Breast epithelium (tissue), 4 donors: ENCODE data around the gene RPUSD3. TPM values are rescaled to one million over a fixed set of nuclear protein-coding genes. Genes with fewer than 3 reads are reported as not detected.
"Not testable (repeated sequence)": the region's sequence is repeated elsewhere in the genome, so short reads cannot be mapped to it uniquely, and the experiment has no call there.

Source experiments
- DNase-seq, 2 donors: peaks; one replicate each; pipeline ENCODE4 v3.0.0-alpha.2; 2019; ENCODE audit warnings: low spot score in 2 of 2
- H3K27ac ChIP-seq, 2 donors: fragments of 200-600 bp; sonication (generic) in 1 of 2; one replicate each; pipeline ENCODE4 v1.5.1; 2016 to 2019; ENCODE audit warnings: mild to moderate bottlenecking in 1 of 2
- H3K27me3 ChIP-seq, 2 donors: fragments of 200-600 bp; sonication (generic) in 1 of 2; one replicate each; pipeline versions ENCODE4 v1.5.1 to v1.6.0; 2017 to 2019; ENCODE audit warnings: control low read depth in 1 of 2, mild to moderate bottlenecking in 1 of 2
- H3K36me3 ChIP-seq: fragments of 200-600 bp; one replicate; pipeline ENCODE4 v1.5.1; 2019
- H3K4me1 ChIP-seq, 2 donors: fragments of 200-600 bp; sonication (generic); one replicate each; pipeline ENCODE4 v1.5.1; 2016 to 2019; ENCODE audit warnings: control low read depth in 1 of 2
- H3K4me3 ChIP-seq, 3 donors: fragments of 200-600 bp; sonication (generic); 1 replicate in 2 of 3; 2 replicates in 1 of 3; pipeline ENCODE4 v1.5.1; 2016 to 2019; ENCODE audit warnings: mild to moderate bottlenecking in 3 of 3, moderate library complexity in 2 of 3
- H3K9me3 ChIP-seq, 2 donors: fragments of 200-600 bp; sonication (generic) in 1 of 2; one replicate each; pipeline ENCODE4 v1.5.1; 2016 to 2019; ENCODE audit warnings: control low read depth in 1 of 2
- POLR2A ChIP-seq: fragments of 450-650 bp; IDR thresholded peaks from one replicate; pipeline ENCODE4 v1.6.1; 2016; ENCODE audit warnings: antibody characterized with exemption, mild to moderate bottlenecking, moderate library complexity
- POLR2AphosphoS5 ChIP-seq, 3 donors: sonication (generic); formaldehyde crosslinking; IDR thresholded peaks; one replicate each; pipeline ENCODE4 v1.6.1; 2017; ENCODE audit warnings: antibody characterized with exemption in 3 of 3
- intact Hi-C: fragments of 100-400 bp; cut with DNase I; formaldehyde crosslinking; loops from one replicate; pipeline ENCODE4 v1.15.1; 2023; ENCODE audit warnings: low total_unique reads
- total RNA-seq, 3 donors: library from RNA; depleted of rRNA; stranded (reverse); fragments of >200 nt; gene quantifications; one replicate each; pipeline ENCODE4 v1.1.0, GENCODE V29; 2016
- TF ChIP-seq, protein P1 (sequence below), 3 donors: fragments of 450-650 bp; IDR thresholded peaks; one replicate each; pipeline ENCODE4 v1.5.1; 2016 to 2017; ENCODE audit warnings: antibody characterized with exemption in 3 of 3, mild to moderate bottlenecking in 3 of 3, moderate library complexity in 3 of 3

Gene RPUSD3
- total RNA-seq, 3 donors from 2014 or later, result 33.4 to 41.3 (median 38.3) TPM

DNA sequence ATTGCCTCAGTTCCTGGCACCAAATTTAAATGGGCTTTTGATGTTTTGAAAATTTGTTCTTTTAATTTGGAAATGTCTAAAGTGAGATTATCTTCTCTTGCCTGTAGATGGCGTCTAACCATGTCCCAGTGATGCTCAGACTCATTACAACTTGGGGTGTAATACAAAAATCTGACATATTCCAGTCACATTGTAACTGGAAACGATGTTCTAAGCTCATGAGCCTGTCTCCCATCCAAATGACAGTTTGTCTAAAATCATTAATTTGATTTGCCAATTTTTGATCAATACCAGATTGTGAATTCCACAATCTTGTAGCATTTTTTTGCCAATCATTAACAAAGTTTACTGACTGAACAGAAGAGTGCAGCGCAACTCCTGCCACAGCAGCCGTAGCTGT, 5.1 kb upstream of the RPUSD3 start:
- intact Hi-C loops, result loop anchor here (10.0 kb wide), 1 partner anchor 96 kb away; no protein-coding TSS in a partner anchor
- H3K4me3 ChIP-seq, H3K4me1 ChIP-seq, DNase-seq, H3K27ac ChIP-seq, H3K27me3 ChIP-seq, H3K36me3 ChIP-seq, H3K9me3 ChIP-seq: not testable (repeated sequence)
- peak in 1 of 3 donors; percentile 61 for TF ChIP-seq POLR2AphosphoS5 (IDR thresholded peaks at IDR 0.05)
- TF ChIP-seq, protein P1, sequence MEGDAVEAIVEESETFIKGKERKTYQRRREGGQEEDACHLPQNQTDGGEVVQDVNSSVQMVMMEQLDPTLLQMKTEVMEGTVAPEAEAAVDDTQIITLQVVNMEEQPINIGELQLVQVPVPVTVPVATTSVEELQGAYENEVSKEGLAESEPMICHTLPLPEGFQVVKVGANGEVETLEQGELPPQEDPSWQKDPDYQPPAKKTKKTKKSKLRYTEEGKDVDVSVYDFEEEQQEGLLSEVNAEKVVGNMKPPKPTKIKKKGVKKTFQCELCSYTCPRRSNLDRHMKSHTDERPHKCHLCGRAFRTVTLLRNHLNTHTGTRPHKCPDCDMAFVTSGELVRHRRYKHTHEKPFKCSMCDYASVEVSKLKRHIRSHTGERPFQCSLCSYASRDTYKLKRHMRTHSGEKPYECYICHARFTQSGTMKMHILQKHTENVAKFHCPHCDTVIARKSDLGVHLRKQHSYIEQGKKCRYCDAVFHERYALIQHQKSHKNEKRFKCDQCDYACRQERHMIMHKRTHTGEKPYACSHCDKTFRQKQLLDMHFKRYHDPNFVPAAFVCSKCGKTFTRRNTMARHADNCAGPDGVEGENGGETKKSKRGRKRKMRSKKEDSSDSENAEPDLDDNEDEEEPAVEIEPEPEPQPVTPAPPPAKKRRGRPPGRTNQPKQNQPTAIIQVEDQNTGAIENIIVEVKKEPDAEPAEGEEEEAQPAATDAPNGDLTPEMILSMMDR (IDR thresholded peaks at IDR 0.05), result peak; percentile 14 to 61 (median 46)

DNA sequence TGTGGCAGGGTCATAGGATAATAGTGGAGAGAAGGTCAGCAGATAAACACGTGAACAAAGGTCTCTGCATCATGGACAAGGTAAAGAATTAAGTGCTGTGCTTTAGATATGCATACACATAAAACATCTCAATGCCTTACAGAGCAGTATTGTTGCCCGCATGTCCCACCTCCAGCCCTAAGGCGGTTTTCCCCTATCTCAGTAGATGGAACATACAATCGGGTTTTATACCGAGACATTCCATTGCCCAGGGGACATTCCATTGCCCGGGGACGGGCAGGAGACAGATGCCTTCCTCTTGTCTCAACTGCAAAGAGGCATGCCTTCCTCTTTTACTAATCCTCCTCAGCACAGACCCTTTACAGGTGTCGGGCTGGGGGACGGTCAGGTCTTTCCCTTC, 4.1 kb upstream of the RPUSD3 start:
- not testable (repeated sequence) for DNase-seq, H3K27me3 ChIP-seq, H3K9me3 ChIP-seq, H3K4me3 ChIP-seq, H3K4me1 ChIP-seq, H3K36me3 ChIP-seq
- H3K27ac ChIP-seq, result peak overlapping the region in 1 of 2 donors; percentile 12
- intact Hi-C loops, result loop anchor here (10.0 kb wide), 1 partner anchor 97 kb away; no protein-coding TSS in a partner anchor

DNA sequence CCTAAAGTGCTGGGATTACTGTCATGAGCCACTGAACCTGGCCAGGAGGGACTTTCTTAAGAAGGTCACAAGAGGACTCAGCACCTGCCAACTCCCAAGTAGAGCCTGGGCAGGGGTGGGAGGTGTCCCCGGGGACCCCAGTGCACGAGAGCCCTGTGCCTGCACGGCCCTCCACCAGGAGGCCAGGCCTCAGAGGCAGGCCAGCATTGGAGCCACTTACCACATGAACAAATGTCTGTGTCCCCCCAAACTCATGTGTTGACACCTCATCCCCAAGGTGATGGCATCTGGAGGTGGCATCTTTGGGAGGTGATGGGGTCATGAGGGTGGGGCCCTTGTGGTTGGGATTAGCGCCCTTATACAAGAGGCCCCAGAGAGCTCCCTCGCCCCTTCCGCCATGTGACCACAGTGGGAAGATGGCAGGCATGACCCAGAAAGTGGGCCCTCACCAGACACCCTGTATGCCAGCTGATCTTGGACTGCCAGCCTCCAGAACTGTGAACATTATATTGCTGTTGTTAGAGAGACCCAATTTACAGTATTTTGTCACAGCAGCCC, 3.2 kb upstream of the RPUSD3 start:
- no peak overlapping the region for H3K27ac ChIP-seq
- no peaks in the 10 kb centered on the region for H3K36me3 ChIP-seq
- no peaks in the 10 kb centered on the region for H3K27me3 ChIP-seq
- intact Hi-C loops, result loop anchor here (10.0 kb wide), 1 partner anchor 98 kb away; no protein-coding TSS in a partner anchor
- no peak for DNase-seq
- H3K4me1 ChIP-seq, result peaks cover 0 to 3% of the 10 kb centered on the region in 2 donors
- TF ChIP-seq POLR2A (no peak), POLR2AphosphoS5 (IDR thresholded peaks at IDR 0.05) (no peak)
- TF ChIP-seq, protein P1 (IDR thresholded peaks at IDR 0.05), result no peak
- no peak overlapping the region for H3K4me3 ChIP-seq
- H3K9me3 ChIP-seq, result no peaks in the 10 kb centered on the region

DNA sequence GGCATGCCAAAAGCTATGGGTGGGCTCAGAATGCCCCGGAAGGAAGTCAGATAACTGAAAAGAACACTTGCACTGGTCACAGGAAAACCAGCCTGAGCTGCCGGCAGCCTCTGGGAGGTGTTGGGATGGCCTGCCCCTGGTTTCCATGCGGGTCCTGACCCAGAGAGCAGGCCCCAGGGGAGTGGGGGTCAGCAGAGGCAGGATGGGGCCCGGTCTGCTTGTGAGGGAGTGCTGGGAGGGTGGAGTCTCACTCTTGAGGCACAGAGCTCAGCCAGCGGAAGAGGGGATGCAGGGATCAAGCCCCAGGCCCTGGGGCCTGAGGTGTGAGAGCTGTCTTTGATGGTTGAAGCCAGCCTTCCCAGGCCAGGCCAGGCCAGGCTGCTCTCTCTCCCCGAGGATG, 2.4 kb upstream of the RPUSD3 start:
- Histone ChIP-seq H3K27me3 (no peaks in the 10 kb centered on the region), H3K36me3 (no peaks in the 10 kb centered on the region), H3K4me3 (no peak overlapping the region), H3K4me1 (peaks cover 0 to 3% of the 10 kb centered on the region in 2 donors), H3K27ac (no peak overlapping the region), H3K9me3 (no peaks in the 10 kb centered on the region)
- DNase-seq, result no peak
- intact Hi-C loops, result loop anchor here (10.0 kb wide), 1 partner anchor 99 kb away; no protein-coding TSS in a partner anchor
- TF ChIP-seq POLR2AphosphoS5 (IDR thresholded peaks at IDR 0.05), result no peak
- TF ChIP-seq POLR2A, result no peak

DNA sequence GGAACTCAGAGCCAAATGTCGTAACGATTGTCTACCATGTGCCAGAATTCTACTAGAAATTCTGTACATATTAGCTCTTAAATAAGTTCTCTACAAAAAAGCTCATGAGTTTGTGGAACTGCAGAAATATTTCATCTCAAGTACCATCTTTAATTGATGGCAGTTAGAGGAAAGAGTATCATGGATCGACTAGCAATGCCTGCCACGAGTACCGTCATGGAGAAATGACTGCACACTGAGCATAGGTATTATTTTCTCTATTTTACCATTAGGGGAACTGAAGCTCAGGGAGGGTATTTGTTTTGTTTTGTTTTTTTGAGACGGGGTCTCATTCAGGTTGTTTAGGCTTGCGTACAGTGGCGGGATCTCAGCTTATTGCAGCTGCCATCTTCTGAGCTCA, 2.8 kb downstream of the RPUSD3 start:
- DNase-seq, result no peak
- H3K27ac ChIP-seq, result no peak overlapping the region
- H3K9me3 ChIP-seq, result no peaks in the 10 kb centered on the region
- H3K4me3 ChIP-seq, result no peak overlapping the region
- no peak for TF ChIP-seq POLR2AphosphoS5 (IDR thresholded peaks at IDR 0.05)
- TF ChIP-seq, protein P1 (IDR thresholded peaks at IDR 0.05), result no peak
- TF ChIP-seq POLR2A, result no peak
- H3K4me1 ChIP-seq, result peaks cover 0 to 3% of the 10 kb centered on the region in 2 donors
- H3K36me3 ChIP-seq, result no peaks in the 10 kb centered on the region
- H3K27me3 ChIP-seq, result no peaks in the 10 kb centered on the region
- intact Hi-C loops, result loop anchor here (10.0 kb wide), 1 partner anchor 104 kb away; no protein-coding TSS in a partner anchor

DNA sequence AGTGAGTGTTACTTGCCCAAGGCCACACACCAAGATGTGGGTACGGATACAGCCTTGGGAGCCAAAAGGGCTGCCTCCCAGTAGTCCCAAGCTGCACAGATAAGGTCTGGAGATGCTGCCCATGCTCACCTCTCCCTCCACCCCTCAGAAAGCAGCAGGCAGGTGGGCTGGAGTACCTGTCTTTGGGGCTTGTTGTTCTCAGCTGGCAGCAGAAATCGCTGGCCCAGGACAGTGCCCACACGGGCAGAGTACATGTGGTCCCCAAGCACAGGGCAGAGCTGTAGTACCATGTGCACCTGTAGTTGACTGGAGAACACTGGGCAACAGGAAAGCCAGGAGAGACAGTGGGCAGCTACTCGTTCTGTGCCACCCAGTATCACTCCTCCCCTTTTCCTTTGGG, 5.0 kb downstream of the RPUSD3 start:
- peaks cover 0 to 3% of the 10 kb centered on the region in 2 donors for H3K4me1 ChIP-seq
- no peak overlapping the region for H3K27ac ChIP-seq
- intact Hi-C loops, result no loop called here
- DNase-seq, result no peak
- no peaks in the 10 kb centered on the region for H3K27me3 ChIP-seq
- TF ChIP-seq POLR2AphosphoS5 (IDR thresholded peaks at IDR 0.05), result no peak
- TF ChIP-seq POLR2A, result no peak
- TF ChIP-seq, protein P1 (IDR thresholded peaks at IDR 0.05), result no peak
- H3K9me3 ChIP-seq, result no peaks in the 10 kb centered on the region
- no peaks in the 10 kb centered on the region for H3K36me3 ChIP-seq
- no peak overlapping the region for H3K4me3 ChIP-seq
